Pulmonary artery endothelial cell (primary cell): ENCODE data around the gene TMEM272. TPM values are rescaled to one million over a fixed set of nuclear protein-coding genes. Genes with fewer than 3 reads are reported as not detected.

ENCODE experiments used
- DNase-seq: peaks from one replicate; pipeline ENCODE4 v3.0.0-alpha.2; 2011; ENCODE audit warnings: low read depth, low spot score
- total RNA-seq: library from RNA; depleted of rRNA; stranded (reverse); fragments of >200 nt; gene quantifications from 2 replicates; pipeline ENCODE4 v1.2.3, GENCODE V29; 2014

Gene TMEM272
- total RNA-seq, 1 donor from 2014 or later: not detected

DNA sequence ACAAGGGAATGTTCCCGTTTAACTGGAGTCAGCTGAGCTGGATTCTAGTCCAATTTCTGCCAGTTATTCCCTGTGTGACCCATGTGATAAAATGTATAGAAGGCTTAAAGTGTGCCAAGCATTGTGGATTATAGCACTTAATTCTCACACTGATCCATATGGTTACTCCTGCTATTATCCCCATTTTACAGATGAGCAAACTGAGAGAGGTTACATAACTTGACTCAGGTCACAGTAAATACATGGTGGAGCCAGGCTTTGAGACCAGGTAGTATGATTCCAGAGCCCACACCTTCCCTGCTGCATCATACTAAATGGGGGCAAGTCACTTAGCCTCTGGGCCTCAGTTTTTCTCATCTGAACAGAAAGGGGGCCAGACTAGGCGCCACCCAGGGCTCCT lies 39.1 kb downstream of the TMEM272 start:
- DNase-seq: no peak

DNA sequence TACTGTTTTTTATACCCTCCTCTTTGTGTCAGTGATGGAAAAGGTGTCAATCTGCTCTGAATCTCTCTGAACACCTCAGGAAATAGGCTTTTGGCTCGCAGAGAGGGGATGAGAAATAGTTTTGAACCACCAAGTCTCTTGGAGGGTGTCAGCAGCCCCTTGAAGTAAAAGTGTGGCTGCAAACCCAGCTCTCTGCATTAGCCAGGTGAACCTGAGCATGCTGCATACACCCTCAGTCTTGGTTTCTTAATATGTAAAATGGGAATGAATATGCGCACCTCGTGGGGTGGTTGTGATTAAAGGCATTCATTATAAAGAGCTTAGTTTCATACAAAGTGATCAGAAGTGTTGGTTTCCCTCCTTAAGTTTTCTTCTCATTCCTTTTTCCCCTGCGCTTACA lies 39.7 kb downstream of the TMEM272 start:
- no peak for DNase-seq

DNA sequence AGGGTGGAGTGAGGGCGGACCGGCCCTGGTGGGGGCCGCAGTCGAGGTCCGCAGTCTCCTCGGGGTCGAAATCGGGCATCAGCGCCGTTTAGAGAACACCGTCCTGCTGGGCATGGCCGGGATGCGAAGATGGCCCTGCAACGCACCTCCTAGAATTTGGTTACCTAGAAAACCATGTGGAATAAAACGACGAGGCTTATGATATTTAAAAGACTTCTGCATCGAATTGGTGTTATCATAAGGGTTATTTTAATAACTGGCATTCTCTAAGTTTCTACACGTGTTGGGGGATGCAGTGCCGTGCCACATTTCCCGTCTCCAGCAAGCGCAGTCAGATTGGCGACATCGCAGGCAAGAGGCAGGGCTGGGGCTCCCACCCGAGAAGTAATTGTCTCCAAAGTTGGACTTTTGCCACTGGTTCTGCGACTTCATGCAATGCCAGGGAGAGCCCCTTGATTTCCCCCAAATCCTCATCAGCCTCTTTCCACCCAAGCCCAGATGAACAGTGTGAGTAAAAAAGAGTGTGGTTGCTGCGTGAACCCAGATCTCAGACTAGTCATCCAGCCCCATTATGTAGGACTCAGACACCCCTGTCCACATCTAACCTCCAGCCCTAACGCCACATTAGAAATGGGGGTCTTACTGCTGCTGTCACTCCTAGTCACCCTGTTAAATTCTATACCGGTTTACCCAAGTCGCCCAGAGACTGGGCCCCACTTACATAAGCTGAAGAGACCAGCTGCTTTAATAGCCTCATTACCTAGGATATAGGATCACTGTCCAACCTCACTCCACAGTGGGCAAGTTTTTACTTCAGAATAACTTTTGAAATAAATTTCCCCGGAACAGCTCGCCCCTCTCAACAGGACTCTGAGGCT lies 40.4 kb downstream of the TMEM272 start:
- no peak for DNase-seq

DNA sequence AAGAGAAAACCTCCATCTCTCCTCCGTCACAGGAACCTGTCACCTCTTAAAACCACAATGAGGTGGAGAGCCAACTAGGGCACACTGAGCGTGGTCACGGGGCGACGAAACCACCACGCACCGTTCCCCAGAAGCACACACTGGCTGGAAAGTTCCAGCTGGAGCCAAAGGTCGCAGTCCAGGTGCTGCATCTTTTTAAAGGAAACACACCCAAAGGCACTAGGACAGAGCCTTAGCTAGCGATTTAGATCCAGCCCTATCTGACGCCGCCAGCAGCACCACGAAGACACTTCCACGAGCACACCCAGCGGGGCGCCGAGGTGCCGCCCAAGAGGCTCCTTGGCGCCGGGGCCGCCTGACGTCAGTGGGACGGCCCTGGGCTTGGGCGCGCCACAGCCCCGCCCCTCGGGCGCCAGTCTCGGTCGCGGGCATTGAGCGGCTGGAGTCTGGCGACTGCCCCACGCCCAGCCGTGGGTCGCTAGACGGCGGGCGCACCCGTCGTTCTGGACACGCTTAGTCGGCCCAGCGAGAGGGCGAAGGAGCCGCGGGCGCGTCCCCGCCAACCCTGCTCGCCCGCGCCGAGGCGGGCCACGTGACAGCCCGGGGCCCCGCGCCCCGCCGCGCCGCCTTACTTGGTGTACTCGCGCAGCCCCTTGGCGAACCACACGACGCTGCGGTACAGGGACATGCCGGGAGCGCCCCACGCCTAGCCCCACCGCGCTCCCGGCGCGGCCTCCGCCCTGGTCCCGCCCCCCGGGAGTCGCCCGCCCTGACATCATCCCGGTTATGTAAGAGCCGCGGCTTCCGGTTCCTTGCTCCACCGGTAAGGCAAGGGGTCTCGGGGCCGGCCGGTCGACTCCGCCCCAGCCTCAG lies 41.3 kb downstream of the TMEM272 start, which contains the start of gene DHRS12:
DHRS12 (minus strand) TSS at position 742 of the 873 bp plus-strand sequence. CDS start 4,504 bp downstream, outside the sequence.
- no peak for DNase-seq

DNA sequence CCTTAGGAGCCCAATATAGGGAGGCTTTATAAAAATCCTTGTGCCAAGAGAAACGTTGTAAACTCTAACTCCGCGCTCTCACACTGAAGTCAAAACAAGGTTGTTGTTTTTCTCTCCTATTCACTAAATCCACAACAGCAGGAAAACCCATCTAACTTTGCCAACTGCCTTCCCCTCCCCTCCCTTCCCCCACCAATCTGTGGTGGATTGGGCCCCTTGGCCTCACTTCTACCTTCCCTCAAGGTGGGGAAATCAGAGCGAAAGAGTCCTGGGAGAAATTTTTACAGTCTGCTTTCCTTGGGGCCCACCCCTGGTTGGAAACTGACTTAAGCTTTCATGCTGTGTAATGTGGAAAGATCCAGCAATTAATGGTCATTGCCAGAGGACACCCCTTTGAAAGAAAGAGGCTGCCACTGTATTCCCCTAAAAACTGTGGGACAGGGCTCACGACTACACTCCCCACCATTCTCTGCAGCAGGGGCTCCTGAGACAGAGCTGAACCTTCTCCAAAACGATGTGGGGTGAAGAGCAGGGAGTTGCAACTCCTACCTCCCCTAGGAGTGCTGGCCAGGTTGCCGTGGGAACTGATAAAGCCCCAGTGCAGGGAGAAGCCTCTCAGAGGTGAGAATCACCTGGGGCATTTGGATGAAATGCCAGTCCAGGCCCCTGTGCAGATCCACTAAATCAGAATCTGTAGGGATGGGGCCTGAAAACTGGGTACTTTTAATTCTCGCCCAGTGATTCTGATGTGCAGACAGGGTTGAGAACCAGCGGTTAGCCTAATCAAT lies 42.2 kb downstream of the TMEM272 start:
- DNase-seq: no peak

DNA sequence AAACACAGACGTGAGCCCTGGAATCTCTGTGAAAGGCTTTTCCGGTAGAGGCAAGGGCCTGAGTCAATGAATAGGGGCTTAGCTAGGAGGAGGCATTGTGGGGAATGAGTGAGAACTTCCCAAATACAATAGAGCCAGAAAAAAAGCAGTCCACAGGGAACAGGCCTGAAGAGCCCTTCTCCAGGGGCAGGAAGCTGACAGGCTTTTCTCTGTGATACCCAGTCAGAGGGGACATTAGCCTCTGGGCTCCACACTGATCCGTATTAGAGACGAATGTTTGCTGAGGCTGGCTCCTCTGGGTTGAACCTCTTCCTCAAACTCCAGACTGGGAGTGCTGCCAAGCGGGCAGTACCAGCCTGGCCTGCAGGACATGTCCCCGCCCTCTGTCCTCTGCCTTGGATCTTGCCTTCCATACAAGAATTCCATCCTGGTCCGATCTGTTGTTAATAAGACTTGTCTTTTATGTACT lies 43.3 kb downstream of the TMEM272 start:
- no peak for DNase-seq

DNA sequence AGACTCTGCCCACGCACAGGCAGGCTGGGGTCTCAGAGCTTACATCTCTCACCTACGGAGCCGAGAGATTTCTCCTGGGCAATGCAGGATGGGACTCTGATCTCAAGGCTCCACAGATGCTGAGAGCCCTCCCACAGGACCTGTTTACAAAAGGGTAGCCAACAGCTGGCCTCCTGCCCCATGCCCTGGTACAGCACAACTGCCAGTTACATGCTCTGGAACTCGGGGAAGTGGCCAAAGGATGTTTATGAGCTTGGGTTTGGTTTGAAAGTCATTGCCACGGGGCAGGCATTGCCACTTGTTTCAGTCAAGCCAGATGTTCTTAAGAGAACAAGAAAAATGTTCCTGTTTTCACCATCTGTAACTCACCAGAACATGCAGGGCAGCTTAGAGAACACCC lies 44.5 kb downstream of the TMEM272 start:
- no peak for DNase-seq

DNA sequence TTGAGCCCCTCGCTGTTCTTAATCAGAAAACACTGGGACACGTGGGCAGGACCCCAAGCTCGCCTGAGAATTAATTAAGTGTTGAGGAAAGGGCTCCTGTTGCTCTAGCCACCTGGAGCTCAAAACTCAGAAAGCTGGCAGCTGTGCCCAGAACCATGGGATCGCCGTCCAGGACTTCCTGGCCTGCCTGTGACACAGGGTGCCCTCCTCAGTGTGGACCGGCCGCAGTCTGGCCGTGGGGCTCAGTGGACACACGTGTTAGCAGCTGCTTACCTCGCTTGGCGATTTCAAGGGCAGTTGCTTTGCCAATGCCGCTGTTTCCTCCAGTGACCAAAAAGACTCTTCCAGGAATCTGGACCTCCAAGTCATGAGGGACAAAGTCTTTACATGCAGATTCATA lies 45.7 kb downstream of the TMEM272 start:
- no peak for DNase-seq

DNA sequence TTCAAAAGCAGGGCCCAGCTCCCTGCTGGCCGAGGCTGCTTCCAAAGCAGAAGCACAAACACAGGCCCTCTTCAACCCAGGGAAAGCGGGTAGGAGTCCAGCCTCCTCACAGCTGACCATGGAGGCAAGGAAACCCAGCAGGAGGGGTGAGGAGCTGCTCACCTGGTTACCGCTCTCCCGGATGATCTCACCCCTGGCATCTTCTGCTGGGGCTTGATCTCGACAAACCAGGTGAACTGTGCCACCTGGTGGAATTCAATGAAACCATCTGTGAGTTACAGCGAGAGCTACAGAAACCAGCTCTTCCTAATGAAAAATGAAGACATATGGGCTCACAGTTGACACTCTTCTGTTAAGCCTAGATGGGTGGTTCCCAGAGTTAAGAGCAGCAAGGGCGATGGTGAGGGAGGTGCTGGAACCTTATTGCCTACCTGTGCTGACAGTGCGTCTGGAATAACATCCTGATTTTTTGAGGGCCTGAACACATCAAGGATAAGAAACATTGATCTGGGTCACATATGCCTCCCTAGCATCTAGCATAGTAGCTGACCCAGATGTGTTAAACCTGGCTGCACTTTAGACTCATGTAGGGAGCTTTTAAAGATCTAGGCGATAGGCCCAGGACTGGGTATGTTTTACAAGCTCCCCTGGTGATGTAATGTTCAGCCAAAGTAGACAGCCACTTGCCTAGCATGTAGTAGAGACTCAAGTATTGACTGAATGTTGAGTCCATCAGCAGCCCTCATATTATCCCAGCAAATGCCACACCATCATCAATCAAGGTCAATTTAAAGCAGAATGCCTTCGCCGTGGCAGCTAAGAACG lies 47.1 kb downstream of the TMEM272 start:
- DNase-seq: no peak

DNA sequence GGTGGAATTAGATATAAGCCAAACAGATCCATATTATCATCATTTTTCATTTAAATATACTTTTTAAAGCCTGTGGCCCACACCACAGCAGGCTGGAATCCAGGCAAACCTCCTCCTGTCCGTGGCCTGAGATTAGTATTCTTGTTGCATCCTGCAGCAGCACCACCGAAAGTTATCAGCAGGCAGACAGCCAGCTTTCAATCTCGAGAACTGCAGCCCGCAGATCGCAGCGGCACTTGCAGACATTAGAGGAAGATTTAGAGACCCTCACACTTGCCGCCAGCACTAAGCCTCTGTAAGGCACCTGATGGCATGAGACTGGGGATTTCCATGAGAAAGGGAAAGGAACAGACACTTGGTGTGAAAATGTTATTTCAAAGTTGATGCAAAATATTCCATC lies 48.4 kb downstream of the TMEM272 start:
- DNase-seq: no peak

DNA sequence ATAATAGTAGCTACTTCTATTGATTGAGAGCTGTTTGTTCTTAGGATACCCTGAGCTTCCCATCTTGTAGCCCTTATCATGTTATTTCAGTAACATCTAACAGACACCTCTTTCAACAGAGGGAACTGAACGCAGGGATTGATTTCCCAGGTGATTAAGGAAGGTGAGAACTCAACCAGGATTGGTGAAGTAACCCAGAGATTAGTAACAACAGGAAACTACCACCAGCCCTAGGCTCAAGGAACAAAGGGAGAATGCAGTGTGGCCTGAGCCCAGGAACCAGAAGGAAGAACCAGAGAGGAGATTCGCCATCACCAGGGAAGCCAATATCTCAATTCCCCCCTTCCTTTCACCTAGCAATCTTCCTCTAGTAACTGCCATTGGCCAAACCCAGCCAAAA lies 49.6 kb downstream of the TMEM272 start:
- DNase-seq: no peak

DNA sequence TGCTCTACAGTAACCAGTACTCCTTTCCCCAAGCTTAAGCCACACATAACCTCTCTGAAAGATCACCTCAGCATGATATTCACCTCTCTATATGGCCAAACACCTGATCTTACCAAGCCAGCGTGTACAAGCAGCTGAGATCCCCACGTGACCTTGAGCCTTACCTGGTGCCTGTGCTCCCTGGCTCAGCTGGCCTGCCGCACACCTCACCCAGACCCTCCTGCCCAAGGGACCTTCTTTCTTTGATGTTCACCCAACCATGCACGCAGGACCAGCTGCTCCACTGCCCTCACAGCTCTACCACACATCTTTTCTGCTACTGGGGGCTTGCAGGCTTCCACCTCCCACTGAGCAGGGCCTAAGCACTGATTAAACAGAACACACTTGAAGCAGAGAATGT lies 50.0 kb downstream of the TMEM272 start:
- DNase-seq: no peak

DNA sequence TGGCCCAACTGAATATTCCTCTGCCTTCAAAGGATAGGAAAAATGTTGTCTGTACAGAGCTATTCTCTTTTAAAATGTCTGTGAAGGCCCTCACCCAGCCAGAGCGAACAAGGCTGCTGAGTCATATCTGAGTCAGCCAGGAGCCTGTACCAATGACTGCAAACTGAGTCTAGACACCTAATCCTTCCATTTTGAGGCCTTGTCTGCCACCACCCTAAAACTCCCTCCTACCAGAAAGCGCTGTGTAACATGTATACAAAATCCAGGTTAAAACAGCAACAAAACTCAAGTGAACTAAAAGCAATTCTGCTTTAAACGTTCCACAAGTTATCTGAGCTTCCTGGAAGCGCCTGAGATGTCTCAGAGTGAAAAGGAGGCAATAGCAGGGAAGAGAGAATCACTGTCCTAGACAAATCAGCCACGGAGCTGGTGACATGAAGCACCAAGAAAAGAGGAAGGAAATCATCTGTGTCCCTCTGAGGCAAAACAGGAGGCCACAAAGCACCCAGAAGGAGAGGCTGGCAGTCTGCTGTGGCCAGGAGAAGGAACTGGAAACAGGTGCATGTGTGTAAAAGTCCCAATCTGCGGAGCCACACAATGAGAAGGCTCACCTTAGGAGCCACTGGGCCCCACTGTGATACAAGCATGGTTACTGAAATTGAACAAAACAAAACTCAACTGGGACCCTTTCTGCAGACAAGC lies 51.3 kb downstream of the TMEM272 start:
- no peak for DNase-seq

DNA sequence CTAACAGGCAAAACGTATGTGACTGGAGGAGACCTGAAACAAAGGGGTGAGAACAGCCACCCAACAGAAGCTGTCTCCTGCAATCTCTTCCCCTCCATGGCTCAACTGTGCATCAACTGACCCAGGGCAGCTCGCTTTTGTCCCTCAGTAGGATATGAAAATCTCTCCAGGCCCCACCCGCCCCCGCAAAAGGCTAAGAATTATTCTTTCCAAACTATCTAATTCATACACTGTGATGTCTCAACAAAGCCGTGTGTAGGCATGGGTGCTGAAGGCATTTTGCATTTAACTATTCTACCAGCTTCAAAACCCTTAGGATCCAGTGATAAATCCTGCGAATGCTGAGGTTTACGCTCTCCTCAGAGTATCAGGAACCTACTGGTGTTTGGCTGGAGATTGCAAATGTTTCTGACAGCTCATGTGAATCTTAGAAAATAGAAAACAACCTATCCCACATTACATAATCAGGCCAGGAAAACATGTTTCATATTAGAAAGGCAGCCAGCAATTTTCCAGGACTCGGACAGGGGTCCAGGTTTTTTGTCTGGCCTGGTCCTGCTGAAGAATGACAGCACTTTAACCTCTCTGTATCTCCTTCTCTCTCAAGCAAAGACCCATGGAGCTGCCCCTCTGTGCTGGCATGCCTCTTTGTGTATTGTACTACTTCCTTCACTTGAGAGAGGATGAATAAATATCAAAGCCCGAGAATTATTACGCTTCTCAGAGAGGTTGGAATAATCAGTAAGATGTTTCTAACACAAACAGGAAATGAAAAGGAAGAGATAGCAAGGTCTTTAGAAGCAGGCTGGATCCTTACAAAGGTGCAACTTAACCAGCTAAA lies 58.3 kb downstream of the TMEM272 start:
- DNase-seq: no peak

DNA sequence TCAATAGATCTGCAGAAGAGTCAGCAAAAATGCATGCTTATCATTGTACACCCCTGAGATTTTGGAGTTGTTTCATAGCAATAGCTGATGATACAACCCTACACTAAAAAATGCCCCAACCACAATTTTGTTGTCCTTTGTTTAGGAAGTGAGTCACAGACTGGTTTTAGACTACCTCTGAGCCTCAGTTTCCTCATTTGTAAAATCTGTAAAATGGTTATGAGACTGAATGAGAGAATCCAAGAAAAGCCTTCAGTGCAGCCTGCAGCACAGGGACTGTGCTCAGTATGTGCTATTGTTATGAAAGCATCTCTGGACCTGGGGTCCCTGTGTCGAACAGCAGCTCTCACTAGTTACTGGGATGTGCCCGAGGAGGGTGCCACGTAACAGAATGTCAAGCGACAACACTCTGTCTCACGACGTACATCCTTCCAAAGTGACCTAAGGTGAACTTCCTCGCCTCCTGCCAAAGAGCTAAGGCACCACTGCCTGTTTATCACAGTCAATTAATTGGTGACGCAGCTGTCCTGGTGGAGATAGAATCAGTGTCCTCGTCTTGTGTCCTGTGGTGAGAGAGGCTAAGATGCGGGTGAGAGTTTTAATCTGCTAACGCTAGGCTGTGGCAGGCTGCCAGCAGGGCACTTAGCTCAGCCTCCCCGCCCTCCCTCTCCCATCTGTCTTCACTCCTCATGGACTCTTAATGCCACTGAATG lies 59.1 kb downstream of the TMEM272 start:
- DNase-seq: no peak

DNA sequence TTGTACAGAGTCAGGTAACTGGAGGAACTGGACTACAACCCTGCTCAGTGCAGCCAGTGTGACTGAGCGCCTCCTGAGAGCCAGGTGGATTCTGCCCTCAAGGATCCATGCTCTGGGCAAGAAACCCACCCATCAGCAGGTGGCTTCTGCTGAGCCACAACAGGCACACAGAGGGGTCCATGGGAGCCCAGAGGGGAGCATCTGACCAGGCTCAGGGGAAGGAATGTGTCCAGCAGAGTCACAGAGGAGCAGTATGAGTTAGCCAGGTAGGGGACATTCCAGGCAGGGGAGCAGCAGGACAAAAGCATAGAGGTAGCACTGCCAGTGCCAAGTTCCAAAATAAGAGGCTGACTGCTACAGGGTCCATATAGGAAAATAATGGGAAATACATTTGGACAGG lies 60.9 kb downstream of the TMEM272 start:
- no peak for DNase-seq

DNA sequence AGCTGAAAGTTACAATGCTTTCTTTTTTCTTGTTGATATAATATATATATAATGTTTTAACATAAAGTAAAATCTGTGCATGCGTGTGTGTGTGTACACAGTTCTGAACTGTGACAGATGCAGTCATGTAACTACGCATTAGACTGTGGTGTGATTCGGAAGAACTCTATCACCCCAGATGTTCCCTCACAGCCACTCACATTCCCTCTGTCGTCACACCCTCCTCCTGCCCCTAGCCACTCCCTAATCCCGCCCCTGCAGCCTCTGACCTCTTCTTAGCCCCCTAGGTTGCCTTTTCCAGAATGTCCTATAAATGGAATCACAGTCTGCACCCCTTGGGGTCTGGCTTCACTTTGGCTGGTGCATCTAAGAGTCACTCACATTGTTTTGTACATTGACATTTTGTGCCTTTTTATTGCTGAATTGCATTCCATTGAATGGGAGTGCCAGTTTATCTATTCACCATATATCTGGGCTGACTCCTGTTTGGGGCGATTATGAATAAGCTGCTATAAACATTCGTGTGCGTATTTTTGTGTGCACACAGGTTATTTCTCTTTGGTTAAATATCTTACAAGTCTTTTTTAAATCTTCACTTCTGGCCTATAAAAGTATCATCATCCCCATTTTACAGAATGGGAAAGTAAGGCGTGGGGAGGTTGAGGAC lies 61.4 kb downstream of the TMEM272 start:
- no peak for DNase-seq
